Upper lobe of left lung (tissue), 6 donors: ENCODE measurements around the gene DDX10. TPM values are rescaled to one million over a fixed set of nuclear protein-coding genes. Genes with fewer than 3 reads are reported as not detected.

Source experiments
- ATAC-seq, 2 donors: fragments of 200-7000 bp; cut with Tn5 transposase; one replicate each; pipeline ENCODE4 v1.9.1; 2022; ENCODE audit warnings: mild to moderate bottlenecking in 2 of 2, moderate library complexity in 2 of 2; ENCODE audit not compliant: low FRiP score in 2 of 2
- DNase-seq, 2 donors: peaks; one replicate each; pipeline ENCODE4 v3.0.0-alpha.2; 2019 to 2020
- H3K27ac ChIP-seq, 4 donors: fragments of 200-600 bp; sonication (generic); one replicate each; pipeline ENCODE4 v1.5.1; 2016 to 2019
- H3K27me3 ChIP-seq, 4 donors: fragments of 200-600 bp; sonication (generic); one replicate each; pipeline ENCODE4 v1.5.1; 2017 to 2019
- H3K36me3 ChIP-seq, 4 donors: fragments of 200-600 bp; sonication (generic); one replicate each; pipeline ENCODE4 v1.5.1; 2016 to 2019
- H3K4me1 ChIP-seq, 4 donors: fragments of 200-600 bp; sonication (generic); one replicate each; pipeline ENCODE4 v1.5.1; 2018 to 2019
- H3K4me3 ChIP-seq, 4 donors: fragments of 200-600 bp; sonication (generic); one replicate each; pipeline ENCODE4 v1.5.1; 2017 to 2019; ENCODE audit warnings: mild to moderate bottlenecking in 2 of 4, moderate library complexity in 1 of 4
- H3K9me3 ChIP-seq, 4 donors: fragments of 200-600 bp; sonication (generic); one replicate each; pipeline ENCODE4 v1.5.1; 2018 to 2019
- CTCF ChIP-seq, 6 experiments: fragments of 450-650 bp in 4 of 6; fragments of 200-600 bp in 2 of 6; sonication (generic) in 2 of 6; IDR thresholded peaks; one replicate each; pipeline ENCODE4 v1.5.1; 2016 to 2019; ENCODE audit warnings: antibody characterized with exemption in 6 of 6
- EP300 ChIP-seq, 4 donors: sonication (generic); formaldehyde crosslinking; IDR thresholded peaks; one replicate each; pipeline ENCODE4 v1.5.1; 2017; ENCODE audit warnings: antibody characterized with exemption in 4 of 4, control low read depth in 2 of 4
- POLR2A ChIP-seq, 4 donors: fragments of 450-650 bp; IDR thresholded peaks; one replicate each; pipeline ENCODE4 v1.5.1; 2016 to 2017; ENCODE audit warnings: antibody characterized with exemption in 4 of 4, mild to moderate bottlenecking in 2 of 4
- POLR2AphosphoS5 ChIP-seq, 2 donors: sonication (generic); formaldehyde crosslinking; IDR thresholded peaks; one replicate each; pipeline ENCODE4 v1.5.1; 2017; ENCODE audit warnings: antibody characterized with exemption in 2 of 2
- WGBS, 2 donors: methylation state at CpG; one replicate each; pipeline ENCODE4 v1.1.5; 2017 to 2018; 5-methylcytosine and 5-hydroxymethylcytosine counted together
- total RNA-seq, 6 donors: library from RNA; depleted of rRNA in 4 of 6; stranded (reverse); fragments of >200 nt in 4 of 6; gene quantifications; one replicate each; pipeline versions ENCODE4 v1.1.0 to v1.2.1, GENCODE V29; 2016 to 2021
- donor health status: DM: no; HTN: no; CAD: no; lungs with moderate emphysema.
- donor health status: DM: no; HTN: yes; CAD: no; lungs with severe emphysema.

The DDX10 gene
- total RNA-seq, 6 donors from 2014 or later: 9.0 to 25.2 (median 17.4) TPM

DNA sequence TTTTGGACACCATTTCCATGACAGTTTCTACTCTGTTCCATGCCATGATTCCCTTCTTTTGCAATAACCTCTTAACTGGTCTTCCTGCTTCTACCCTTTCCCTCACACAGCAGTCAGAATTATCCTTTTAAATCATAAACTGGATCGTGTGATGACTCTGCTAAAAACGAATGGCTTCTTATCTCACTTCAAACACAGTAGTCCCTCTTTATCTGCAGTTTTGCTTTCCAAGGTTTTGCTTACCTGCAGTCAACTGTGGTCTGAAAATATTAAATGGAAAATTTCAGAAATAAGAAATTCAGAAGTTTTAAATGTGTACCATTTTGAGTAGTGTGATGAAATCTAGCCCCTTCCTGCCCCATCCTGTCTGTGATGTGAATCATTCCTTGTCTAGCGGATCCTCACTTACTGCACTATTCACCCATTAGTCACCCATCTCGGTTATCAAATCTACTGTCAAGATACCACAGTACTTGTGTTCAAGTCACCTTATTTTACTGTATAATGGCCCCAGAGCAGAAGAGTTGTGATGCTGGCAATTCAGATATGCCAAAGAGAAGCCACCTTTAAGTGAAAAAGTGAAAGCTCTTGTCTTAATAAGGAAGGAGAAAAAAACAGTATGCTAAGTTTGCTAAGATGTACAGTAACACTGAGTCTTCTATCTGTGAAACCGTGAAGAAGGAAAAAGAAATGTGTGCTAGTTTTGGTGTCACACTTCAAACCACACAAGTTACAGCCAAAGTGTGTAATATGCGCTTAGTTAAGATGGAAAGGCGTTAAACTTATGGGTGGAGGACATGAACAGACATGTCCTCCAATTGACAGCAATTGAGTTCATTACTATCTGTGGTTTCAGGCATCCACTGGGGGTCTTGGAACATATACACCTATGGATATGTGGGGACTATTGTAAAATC, 283.0 kb downstream of the DDX10 start:
- DNase-seq: no peak
- TF ChIP-seq POLR2AphosphoS5 (IDR thresholded peaks at IDR 0.05) (no peak), POLR2A (IDR thresholded peaks at IDR 0.05) (no peak)
- Histone ChIP-seq H3K4me3 (no peak overlapping the region), H3K4me1 (no peaks in the 10 kb centered on the region), H3K36me3 (peaks cover 0 to 5% (median 0%) of the 10 kb centered on the region in 4 donors), H3K27ac (no peak overlapping the region), H3K27me3 (no peaks in the 10 kb centered on the region), H3K9me3 (no peaks in the 10 kb centered on the region)
- ATAC-seq: no peak
- WGBS, 2 donors: 87 to 90% methylated on average over 7 of the region's 7 CpGs

- H3K4me3 ChIP-seq: no peak overlapping the region
- no peak overlapping the region for H3K27ac ChIP-seq
- DNase-seq (no peak), ATAC-seq (no peak)
- H3K4me1 ChIP-seq: no peaks in the 10 kb centered on the region
- WGBS, 2 donors: 78 to 87% methylated on average over 7 of the region's 7 CpGs
- no peaks in the 10 kb centered on the region for H3K9me3 ChIP-seq
- TF ChIP-seq EP300 (IDR thresholded peaks at IDR 0.05) (no peak), POLR2A (IDR thresholded peaks at IDR 0.05) (no peak), POLR2AphosphoS5 (IDR thresholded peaks at IDR 0.05) (no peak), CTCF (IDR thresholded peaks at IDR 0.05) (no peak)
- H3K36me3 ChIP-seq: no peaks in the 10 kb centered on the region
- no peaks in the 10 kb centered on the region for H3K27me3 ChIP-seq
Measured at GRCh38 chr11:108958368-108959104, 293.7 kb downstream of the DDX10 start.

DNA sequence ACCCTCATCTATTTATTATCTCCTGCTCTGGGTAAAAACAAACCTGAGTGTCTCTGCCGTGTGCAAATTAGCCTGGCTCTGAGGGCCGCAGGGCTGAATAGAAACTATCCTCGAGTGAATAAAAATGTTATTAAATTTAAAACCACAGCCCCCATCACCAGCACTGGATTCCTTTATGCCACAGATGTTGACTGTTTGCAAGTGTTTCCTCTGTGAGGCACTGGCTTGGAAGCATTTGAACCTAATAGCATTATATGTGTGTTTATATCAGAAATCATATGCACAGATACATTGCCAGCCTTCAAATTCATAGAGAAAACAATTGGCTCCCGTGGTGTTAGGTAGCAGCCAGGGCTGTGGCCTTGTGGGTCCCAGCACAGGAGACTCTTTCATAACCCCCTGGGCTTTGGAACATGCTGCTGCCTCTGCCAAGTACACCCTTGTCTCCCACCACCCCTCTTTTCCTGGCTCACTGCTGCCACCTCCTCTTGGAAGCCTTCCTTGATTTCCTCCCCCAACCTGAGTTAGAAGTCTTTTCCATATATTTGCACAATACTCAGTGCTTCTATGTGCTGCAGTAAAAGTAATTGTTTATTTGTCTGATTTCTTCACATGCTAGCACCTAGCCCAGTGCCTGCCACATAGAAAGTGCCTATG, 294.4 kb downstream of the DDX10 start:
- no peaks in the 10 kb centered on the region for H3K27me3 ChIP-seq
- no peaks in the 10 kb centered on the region for H3K4me1 ChIP-seq
- H3K27ac ChIP-seq: no peak overlapping the region
- no peaks in the 10 kb centered on the region for H3K36me3 ChIP-seq
- H3K4me3 ChIP-seq: no peak overlapping the region
- no peak for ATAC-seq
- TF ChIP-seq POLR2A (IDR thresholded peaks at IDR 0.05) (no peak), CTCF (IDR thresholded peaks at IDR 0.05) (no peak), POLR2AphosphoS5 (IDR thresholded peaks at IDR 0.05) (no peak)
- WGBS, 2 donors: 72 to 89% methylated on average over 4 of the region's 4 CpGs
- no peaks in the 10 kb centered on the region for H3K9me3 ChIP-seq
- no peak for DNase-seq

DNA sequence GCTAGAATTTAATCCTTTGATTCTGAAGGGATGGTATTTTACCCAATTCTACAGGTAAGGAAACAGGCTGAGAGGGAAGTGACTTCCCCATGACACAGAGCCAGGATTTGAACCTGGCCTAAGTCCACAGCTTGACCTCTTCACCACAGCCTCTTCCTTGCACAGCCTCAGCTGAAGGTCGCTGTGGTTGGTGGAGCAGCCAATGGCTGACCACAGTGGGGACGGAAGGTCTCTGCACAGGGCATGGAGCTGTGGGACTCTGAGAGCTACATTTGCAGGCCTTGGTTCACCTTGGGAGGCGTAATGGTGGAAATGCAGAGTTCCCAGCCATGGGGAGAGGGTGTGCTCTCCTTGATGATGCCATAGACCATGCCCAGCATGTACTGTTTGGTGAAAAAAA, 295.0 kb downstream of the DDX10 start:
- no peaks in the 10 kb centered on the region for H3K4me1 ChIP-seq
- no peak overlapping the region for H3K4me3 ChIP-seq
- TF ChIP-seq POLR2AphosphoS5 (IDR thresholded peaks at IDR 0.05): no peak
- TF ChIP-seq CTCF (IDR thresholded peaks at IDR 0.05): no peak
- no peaks in the 10 kb centered on the region for H3K36me3 ChIP-seq
- H3K27ac ChIP-seq: no peak overlapping the region
- WGBS, 2 donors: 96 to 100% methylated on average over 3 of the region's 3 CpGs
- H3K9me3 ChIP-seq: no peaks in the 10 kb centered on the region
- no peak for DNase-seq
- no peaks in the 10 kb centered on the region for H3K27me3 ChIP-seq
- no peak for ATAC-seq

DNA sequence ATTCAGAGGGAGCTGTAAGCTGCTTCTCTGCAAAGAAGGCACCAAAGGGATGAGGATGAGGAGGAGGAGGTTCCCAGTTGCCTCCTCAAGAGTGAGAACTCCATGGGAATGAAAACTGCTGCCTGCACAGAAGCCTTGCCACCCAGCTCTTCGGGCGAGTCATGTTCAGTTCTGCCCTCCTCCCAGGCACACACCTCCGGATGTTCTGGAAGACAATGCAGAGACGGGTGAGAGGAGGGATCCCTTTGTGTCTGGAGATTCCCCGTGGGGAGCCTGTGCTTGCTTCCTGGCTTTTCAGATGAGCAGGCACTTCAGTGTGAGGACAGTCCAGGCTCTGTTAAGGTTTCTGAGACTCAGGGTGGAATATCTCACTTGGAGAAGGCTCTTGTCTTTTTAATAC, 295.6 kb downstream of the DDX10 start:
- DNase-seq (no peak), ATAC-seq (no peak)
- H3K27me3 ChIP-seq: no peaks in the 10 kb centered on the region
- no peak overlapping the region for H3K4me3 ChIP-seq
- 31 to 71% methylated on average over 3 to 5 of the region's 5 CpGs for WGBS, 2 donors
- H3K36me3 ChIP-seq: no peaks in the 10 kb centered on the region
- H3K9me3 ChIP-seq: no peaks in the 10 kb centered on the region
- no peak for TF ChIP-seq EP300 (IDR thresholded peaks at IDR 0.05)
- no peak for TF ChIP-seq CTCF (IDR thresholded peaks at IDR 0.05)
- no peak for TF ChIP-seq POLR2A (IDR thresholded peaks at IDR 0.05)
- no peak for TF ChIP-seq POLR2AphosphoS5 (IDR thresholded peaks at IDR 0.05)
- H3K27ac ChIP-seq: no peak overlapping the region
- H3K4me1 ChIP-seq: no peaks in the 10 kb centered on the region
